ENCODE measurements around the gene UPK3A. TPM values are rescaled to one million over a fixed set of nuclear protein-coding genes. Genes with fewer than 3 reads are reported as not detected.
"Not testable (repeated sequence)": the region's sequence is repeated elsewhere in the genome, so short reads cannot be mapped to it uniquely, and the experiment has no call there.

Gene UPK3A
- total RNA-seq, 1 experiment from 2014 or later: not detected

DNA sequence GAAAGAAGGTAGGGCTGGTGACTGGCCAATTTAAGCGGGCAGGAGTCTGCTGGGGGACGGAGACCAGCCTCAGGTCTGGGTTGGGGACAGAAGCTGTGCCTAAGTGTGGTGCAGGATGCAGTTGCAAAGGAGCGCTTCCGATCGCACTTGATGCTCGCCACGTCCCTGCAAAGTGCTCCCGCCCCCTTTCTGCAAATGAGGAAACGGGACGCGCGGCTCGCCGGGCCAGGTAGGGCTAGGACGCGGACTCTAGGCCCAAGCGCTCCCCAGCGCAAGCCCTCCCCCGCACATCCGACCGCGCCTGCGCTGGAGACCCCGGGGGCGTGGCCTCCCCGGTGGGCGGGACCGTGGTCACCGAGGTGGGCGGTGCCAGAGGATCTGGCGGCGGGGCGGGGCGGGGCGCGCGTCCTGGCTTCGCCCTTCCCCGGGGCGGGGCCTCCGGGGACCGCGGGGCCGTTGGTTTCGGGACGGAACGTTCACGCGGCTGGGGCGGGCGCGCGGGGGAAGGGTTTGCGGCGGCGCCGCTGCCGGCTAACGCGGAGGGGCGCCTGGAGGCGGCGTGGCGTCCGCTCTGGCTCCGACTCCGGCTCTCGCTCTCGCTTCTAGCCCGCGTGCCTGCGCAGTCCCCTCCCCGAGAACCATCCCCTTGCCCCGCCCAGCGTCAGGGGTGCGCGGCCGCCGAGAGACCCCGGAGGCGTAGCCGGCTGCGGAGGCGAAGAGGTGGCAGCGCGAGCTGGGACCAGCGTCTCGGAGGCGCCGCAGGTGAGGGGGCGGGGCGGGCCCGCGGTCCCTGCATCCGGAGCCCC, 24.9 kb downstream of the UPK3A start, which contains the start of gene FAM118A:
TSS of gene FAM118A (plus strand) at position 513 of the 806 bp plus-strand sequence. CDS start 12,446 bp downstream, outside the sequence.
- DNase-seq (ENCODE audit: low read depth): peak; percentile 90

GRCh38 chr22:45310331-45310976, 25.7 kb downstream of the UPK3A start:
- no peak for DNase-seq (ENCODE audit: low read depth)

- no peak for DNase-seq (ENCODE audit: low read depth)
These were observed 26.3 kb downstream of the UPK3A start for GRCh38 chr22:45310977-45311531.

- no peak for DNase-seq (ENCODE audit: low read depth)
These were observed 27.7 kb downstream of the UPK3A start for GRCh38 chr22:45312415-45312814.

GRCh38 chr22:45312856-45313255, 28.1 kb downstream of the UPK3A start:
- no peak for DNase-seq (ENCODE audit: low read depth)

DNA sequence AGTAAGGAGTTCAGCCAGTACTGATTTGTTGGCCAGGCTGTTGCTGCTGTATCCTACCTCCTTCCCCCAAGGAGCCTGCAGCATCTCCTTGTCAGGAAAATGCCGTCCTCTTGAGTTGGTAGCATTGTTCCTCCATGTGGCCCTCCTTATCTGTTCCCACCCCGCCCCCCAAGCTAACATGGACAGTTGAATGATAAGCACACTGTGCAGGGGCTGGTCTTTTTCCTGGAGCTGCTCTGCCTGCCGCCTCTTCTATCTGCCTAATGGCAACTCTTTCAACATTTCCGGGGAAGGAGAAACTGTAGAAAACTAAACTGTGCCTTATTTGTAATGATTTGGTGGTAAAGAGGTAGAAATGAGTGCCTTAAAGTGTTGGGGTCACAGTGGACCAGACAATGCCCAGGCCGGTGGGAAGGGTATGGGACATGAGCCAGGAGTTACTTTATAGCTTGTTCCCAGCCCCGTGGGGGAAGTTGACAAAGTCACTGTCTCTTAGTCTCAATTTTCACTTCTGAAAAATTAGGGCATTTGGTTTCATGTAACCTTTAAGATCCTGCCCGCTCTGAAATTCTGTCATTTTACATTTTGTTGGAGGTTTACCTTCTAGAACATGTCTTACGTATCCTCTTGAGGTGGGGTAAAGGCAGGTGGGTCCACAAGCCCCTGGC, 29.4 kb downstream of the UPK3A start:
- DNase-seq (ENCODE audit: low read depth): no peak

DNA sequence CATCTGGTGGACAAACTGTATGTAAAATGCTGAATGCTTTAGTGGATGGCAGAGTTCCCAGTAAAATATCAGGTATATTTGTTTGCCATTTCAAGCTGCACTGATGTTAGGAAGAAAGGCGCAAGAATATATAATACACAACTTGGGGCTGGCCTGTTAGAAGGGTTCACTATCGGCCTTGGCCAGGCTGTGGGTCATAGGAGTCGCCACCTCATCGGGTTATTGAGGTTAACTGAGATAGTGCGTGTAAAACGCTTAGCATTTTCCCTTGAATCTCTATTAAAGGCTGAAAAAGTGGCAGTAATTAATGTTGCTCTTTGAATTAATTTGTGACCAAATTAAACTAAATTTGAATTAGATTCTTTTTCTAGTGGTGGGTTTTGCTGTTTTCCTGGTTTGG, 30.0 kb downstream of the UPK3A start:
- no peak for DNase-seq (ENCODE audit: low read depth)

DNA sequence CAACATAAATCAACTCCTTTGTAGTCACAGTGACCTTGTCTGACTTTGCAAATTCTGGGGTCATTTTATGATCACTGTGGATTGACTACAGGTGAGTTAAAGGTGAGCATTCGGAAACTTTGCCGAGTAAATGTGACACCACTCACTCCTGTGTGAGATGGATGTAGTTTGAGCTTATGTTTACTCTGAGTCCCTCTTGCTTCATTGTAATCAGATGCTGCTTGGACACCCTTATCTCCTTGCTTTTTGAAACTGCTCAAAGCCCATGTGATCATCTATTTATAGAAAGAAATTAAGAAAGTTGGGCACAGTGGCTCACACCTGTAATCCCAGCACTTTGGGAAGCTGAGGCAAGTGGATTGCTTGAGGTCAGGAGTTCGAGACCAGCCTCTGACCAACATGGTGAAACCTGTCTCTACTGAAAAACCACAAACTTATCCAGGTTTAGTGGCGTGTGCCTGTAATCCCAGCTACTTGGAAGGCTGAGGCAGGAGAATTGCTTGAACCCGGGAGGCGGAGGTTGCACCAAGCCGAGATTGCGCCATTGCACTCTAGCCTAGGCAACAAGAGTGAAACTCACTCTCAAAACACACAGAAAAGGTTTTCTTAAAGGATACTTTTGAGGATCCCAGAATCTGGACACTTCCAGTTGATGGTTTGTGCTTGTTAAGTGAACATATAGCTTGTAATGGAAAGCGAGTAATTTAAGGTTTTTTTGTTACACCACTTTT, 32.2 kb downstream of the UPK3A start:
- no peak for DNase-seq (ENCODE audit: low read depth)

- peak; percentile 71 for DNase-seq (ENCODE audit: low read depth)
These were observed 32.9 kb downstream of the UPK3A start for GRCh38 chr22:45317551-45318167.

DNA sequence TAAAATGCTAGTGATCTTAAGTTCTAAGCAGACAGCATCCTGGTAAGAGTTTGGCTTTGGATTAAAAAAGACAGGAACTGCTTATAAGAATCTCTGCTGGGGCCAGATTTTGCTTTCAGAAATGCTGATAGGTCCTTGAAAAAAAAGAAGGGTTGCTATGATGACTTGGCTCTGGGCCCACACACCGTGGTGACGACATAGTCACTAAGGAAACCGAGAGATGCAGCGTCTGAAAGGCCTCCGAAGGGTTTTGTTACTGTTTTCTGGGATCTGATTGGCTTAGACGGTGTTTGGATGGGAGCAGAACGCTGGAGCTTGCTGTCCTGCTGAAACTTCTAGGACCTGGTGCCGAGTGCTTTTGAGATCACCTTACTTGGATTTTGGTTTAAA, 33.4 kb downstream of the UPK3A start:
- peak; percentile 90 for DNase-seq (ENCODE audit: low read depth)

DNA sequence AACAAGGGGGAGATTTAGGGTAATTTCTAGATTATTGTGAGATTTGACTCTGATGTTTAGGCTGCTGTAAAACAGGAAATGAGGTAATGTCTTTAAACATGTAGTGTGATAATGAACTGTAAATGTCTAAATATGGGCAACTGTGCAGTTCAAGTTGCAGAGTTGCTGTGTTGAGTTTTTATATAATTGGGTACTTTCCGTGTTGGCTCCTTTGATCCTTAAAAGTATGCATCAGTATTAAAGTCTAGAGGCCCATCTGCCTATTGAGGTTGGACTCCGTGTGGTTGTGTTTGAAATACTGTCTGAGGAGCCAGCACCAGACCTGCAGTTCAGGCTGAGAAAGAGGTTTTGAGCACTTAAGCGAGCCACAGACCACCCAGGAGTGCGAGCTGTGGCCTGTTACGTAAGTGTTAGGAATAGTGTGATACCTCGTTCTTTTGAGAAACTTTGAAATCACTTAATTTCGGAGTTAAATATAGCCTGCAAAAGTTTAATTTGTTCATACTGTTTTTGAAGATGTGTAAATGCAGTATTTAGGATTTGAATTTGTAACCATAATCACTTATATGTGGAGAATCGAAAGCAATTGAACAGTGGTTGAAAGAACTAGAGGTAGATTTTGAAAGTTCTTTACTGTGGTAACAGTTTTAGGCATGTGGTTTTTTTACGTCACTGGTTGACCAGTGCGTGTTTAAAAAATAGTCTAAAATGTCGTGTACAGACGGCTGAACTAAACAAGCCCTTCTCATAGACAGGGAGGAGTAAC, 34.0 kb downstream of the UPK3A start:
- DNase-seq (ENCODE audit: low read depth): peak; percentile 60

- DNase-seq (ENCODE audit: low read depth): peak; percentile 54
These were observed 34.6 kb downstream of the UPK3A start for GRCh38 chr22:45319324-45319685.

GRCh38 chr22:45320357-45320976, 35.7 kb downstream of the UPK3A start:
- DNase-seq (ENCODE audit: low read depth): no peak

DNA sequence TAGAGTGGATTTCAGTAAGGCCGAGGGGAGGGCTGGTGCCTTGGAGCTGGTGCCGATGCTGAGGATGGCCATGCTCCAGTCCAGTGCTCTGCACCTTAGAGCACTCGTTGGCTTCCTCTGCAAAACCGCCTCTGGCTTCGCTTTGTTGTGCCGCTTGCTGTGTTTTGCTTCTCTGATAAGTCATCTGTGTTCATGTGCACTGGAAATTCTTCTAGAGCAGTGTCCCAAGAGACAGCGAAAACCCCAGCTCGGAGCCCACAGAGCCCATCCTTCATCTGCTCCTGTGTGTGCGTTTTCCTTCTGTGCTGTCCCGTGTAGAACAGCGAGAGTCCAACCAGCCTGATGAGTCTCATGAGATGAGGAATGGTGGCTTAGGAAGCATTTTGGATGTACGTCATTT, 37.1 kb downstream of the UPK3A start:
- DNase-seq (ENCODE audit: low read depth): no peak

DNA sequence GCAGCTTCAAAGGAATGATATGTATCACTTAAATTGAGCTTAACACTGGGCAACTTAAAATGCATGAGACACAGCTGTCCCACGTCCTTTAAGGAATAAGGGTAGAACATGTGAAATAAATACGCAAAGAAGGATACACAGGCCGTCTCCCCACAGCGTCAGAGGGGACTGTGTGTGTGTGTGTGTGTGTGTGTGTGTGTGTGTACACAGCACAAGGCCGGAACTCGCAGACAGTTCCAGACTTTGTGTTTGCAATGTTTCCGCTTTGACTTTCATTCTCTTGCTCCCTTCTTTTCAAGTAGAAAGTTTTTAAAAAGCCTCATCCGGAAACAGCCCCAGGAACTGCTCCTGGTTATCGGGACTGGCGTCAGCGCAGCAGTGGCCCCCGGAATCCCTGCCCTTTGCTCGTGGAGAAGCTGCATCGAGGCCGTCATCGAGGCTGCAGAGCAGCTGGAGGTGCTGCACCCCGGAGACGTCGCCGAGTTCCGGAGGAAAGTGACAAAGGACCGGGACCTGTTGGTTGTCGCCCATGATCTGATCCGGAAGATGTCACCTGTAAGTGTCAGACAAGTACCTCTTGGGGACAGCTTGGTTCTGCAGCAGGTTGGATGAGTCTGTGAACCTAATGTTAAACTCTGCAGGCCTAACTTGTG, 38.2 kb downstream of the UPK3A start:
- no peak for DNase-seq (ENCODE audit: low read depth)

- no peak for DNase-seq (ENCODE audit: low read depth)
These were observed 38.9 kb downstream of the UPK3A start for GRCh38 chr22:45323695-45324094.

DNA sequence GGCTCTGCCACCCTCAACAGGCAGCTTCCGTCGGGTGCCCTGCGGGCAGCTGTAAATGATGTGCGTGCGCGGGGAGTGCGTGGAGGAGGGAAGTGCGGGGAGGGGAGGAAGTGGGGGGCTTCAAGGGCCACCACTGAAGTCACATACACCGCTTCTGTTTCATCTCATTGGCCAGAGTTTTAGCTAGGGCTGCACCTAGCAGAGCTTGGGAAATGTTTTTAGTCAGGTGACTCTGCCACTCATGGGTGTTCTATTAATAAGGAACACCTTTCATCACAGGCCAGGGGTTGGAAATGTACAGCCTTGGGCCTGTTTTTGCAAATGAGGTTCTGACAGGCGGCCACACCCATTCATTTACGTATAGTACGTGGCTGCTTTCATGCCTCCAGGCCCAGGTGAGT, 39.6 kb downstream of the UPK3A start:
- DNase-seq (ENCODE audit: low read depth): no peak

DNA sequence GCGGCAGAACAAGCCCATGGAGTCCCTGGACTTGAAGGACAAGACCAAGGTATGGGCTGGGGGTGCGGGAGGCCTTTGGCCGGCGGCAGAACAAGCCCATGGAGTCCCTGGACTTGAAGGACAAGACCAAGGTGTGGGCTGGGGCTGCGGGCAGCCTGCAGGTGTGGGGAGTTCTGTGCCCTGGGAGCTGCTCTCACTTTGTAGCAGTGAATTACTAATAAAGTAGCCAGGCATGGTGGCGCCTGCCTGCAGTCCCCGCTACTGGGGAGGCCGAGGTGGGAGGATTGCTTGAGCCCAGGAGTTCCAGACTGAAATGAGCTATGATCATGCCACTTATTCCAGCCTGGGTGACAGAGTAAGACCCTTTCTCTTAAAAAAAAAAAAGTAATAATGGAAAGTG, 43.5 kb downstream of the UPK3A start:
- not testable (repeated sequence) for DNase-seq (ENCODE audit: low read depth)

DNA sequence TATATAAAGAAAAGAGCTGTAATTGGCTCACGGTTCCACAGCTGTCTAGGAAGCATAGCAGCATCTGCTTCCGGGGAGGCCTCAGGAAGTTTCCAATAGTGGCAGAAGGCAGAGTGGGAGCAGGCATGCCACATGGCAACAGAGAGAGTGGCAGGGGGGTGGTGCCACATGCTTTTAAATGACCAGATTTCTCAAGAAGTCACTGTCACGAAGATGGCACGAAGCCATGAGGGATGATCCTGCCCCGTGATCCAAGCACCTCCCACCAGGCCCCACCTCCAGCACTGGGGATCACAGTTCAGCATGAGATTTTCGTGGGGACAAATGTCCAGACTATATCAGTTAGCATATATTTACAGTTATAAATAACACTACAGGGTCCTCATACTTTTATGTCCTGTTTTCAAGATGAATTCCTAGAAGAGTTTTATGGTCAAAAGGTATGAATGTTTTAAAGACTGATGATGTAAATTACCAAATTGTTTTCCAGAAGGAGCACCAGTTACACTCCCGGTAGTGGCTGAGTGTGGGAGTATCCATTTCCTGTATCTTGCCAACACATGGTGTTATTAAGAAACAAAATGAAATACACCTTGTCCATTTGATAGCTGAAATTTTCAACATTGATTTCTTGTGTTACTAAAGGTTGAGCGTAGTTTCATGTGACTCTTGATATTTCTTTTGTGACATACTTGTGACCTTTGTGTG, 44.2 kb downstream of the UPK3A start:
- DNase-seq (ENCODE audit: low read depth): no peak

All from Daoy (cell line).